Adipose tissue (tissue), 3 donors: ENCODE measurements around the gene SIRT2. TPM values are rescaled to one million over a fixed set of nuclear protein-coding genes. Genes with fewer than 3 reads are reported as not detected.
A peak's percentile ranks its signal among the peaks of the same experiment; 100 is the strongest.
"Not testable (repeated sequence)": the region's sequence is repeated elsewhere in the genome, so short reads cannot be mapped to it uniquely, and the experiment has no call there.

Experiments used
- H3K27ac ChIP-seq: one replicate; pipeline ENCODE4 v1.5.1; 2013; ENCODE audit warnings: low read depth, low read length
- WGBS, 3 donors: extraction: QIAGEN DNeasy Blood & Tissue Kit; methylation state at CpG; one replicate each; pipeline ENCODE4 v1.1.7; 2013; 5-methylcytosine and 5-hydroxymethylcytosine counted together
- polyA plus RNA-seq, 3 donors: library from polyadenylated mRNA; stranded (reverse); fragments of 200-250 nt; gene quantifications; one replicate each; pipeline ENCODE4 v1.2.3, GENCODE V29; 2013
- donor health status: healthy with polysubstance abuse.
- donor health status: Bipolar disorder and iron deficiency.
- donor health status: healthy.

SIRT2 gene
- polyA plus RNA-seq, 3 donors, result 27.9 to 79.1 (median 61.5) TPM

- 68 to 85% (median 83%) methylated on average over 22 to 28 of the region's 28 CpGs for WGBS, 3 donors
- H3K27ac ChIP-seq, result no peak overlapping the region
These were observed 59.4 kb downstream of the SIRT2 start for GRCh38 chr19:38839816-38840582.

GRCh38 chr19:38838986-38839761 is 60.2 kb downstream of the SIRT2 start:
- WGBS, 3 donors, result 72 to 89% (median 87%) methylated on average over 12 of the region's 12 CpGs
- H3K27ac ChIP-seq, result no peak overlapping the region

GRCh38 chr19:38838208-38838985 is 61.0 kb downstream of the SIRT2 start:
- 62 to 86% (median 82%) methylated on average over 17 to 19 of the region's 19 CpGs for WGBS, 3 donors
- H3K27ac ChIP-seq, result no peak overlapping the region

- no peak overlapping the region for H3K27ac ChIP-seq
- 57 to 92% (median 89%) methylated on average over 7 of the region's 7 CpGs for WGBS, 3 donors
These were observed 61.7 kb downstream of the SIRT2 start for GRCh38 chr19:38837656-38838121.

GRCh38 chr19:38836983-38837626 is 62.3 kb downstream of the SIRT2 start:
- 72 to 94% (median 93%) methylated on average over 6 of the region's 6 CpGs for WGBS, 3 donors
- H3K27ac ChIP-seq, result no peak overlapping the region

GRCh38 chr19:38836159-38836982 is 63.0 kb downstream of the SIRT2 start:
- 66 to 78% (median 76%) methylated on average over 8 of the region's 8 CpGs for WGBS, 3 donors
- H3K27ac ChIP-seq, result no peak overlapping the region

GRCh38 chr19:38834590-38834989 is 64.8 kb downstream of the SIRT2 start:
- WGBS, 3 donors, result 92 to 95% (median 92%) methylated on average over 6 of the region's 6 CpGs
- H3K27ac ChIP-seq, result no peak overlapping the region

GRCh38 chr19:38834104-38834490 is 65.3 kb downstream of the SIRT2 start:
- WGBS, 3 donors, result 92 to 94% (median 93%) methylated on average over 4 of the region's 4 CpGs

GRCh38 chr19:38833092-38833425 is 66.4 kb downstream of the SIRT2 start:
- no peak overlapping the region for H3K27ac ChIP-seq
- 85 to 90% (median 89%) methylated on average over 7 of the region's 7 CpGs for WGBS, 3 donors

More at GRCh38 chr19:38834104-38834490, 65.3 kb downstream of the SIRT2 start:
- no peak overlapping the region for H3K27ac ChIP-seq

GRCh38 chr19:38831142-38831605 is 68.2 kb downstream of the SIRT2 start:
- H3K27ac ChIP-seq, result peak overlapping the region; percentile 17
- 2 to 3% (median 3%) methylated on average over 16 of the region's 16 CpGs for WGBS, 3 donors

GRCh38 chr19:38830039-38830733 is 69.2 kb downstream of the SIRT2 start:
- 52 to 72% (median 64%) methylated on average over 4 of the region's 4 CpGs for WGBS, 3 donors
- no peak overlapping the region for H3K27ac ChIP-seq

- H3K27ac ChIP-seq, result not testable (repeated sequence)
- 80 to 93% (median 84%) methylated on average over 7 of the region's 7 CpGs for WGBS, 3 donors
These were observed 70.2 kb downstream of the SIRT2 start for GRCh38 chr19:38829203-38829602.

Other genes with a start within 250 kb of the SIRT2 start
- gene CAPN12, start 155.1 kb downstream of the SIRT2 start, polyA plus RNA-seq, result 1 to 10 TPM; 1.6 to 4.3 (median 3.1) TPM
- under 1 TPM in 1 of 3 donors, not detected in 2; 0.94 TPM for gene LGALS7, start 126.1 kb downstream of the SIRT2 start, polyA plus RNA-seq
- gene LGALS7B, start 110.4 kb downstream of the SIRT2 start, polyA plus RNA-seq, result 1 to 10 TPM; 1.2 to 5.1 (median 3.0) TPM
- 10 to 100 TPM in 1 of 3 donors, 1 to 10 TPM in 2; 7.1 to 21.1 (median 9.2) TPM for gene LGALS4, start 86.7 kb downstream of the SIRT2 start, polyA plus RNA-seq
- gene ECH1, start 67.8 kb downstream of the SIRT2 start, polyA plus RNA-seq, result 100 to 1,000 TPM; 166 to 698 (median 285) TPM
- gene HNRNPL, start 49.6 kb downstream of the SIRT2 start, polyA plus RNA-seq, result 100 to 1,000 TPM in 2 of 3 donors, 10 to 100 TPM in 1; 82.0 to 145 (median 136) TPM
- 10 to 100 TPM in 2 of 3 donors, 1 to 10 TPM in 1; 7.2 to 19.3 (median 13.5) TPM for gene RINL, start 21.3 kb downstream of the SIRT2 start, polyA plus RNA-seq
- 10 to 100 TPM; 17.5 to 38.2 (median 24.7) TPM for gene NFKBIB, start 351 bp upstream of the SIRT2 start, polyA plus RNA-seq
- gene CCER2, start 12.6 kb upstream of the SIRT2 start, polyA plus RNA-seq, result under 1 TPM; 0.18 to 0.56 (median 0.40) TPM
- gene SARS2, start 31.1 kb upstream of the SIRT2 start, polyA plus RNA-seq, result 10 to 100 TPM; 21.2 to 27.0 (median 23.4) TPM
- 10 to 100 TPM; 28.2 to 45.3 (median 35.4) TPM for gene MRPS12, start 31.3 kb upstream of the SIRT2 start, polyA plus RNA-seq
- 10 to 100 TPM in 2 of 3 donors, 1 to 10 TPM in 1; 6.8 to 28.8 (median 25.8) TPM for gene FBXO17, start 76.1 kb upstream of the SIRT2 start, polyA plus RNA-seq
- gene FBXO27, start 132.9 kb upstream of the SIRT2 start, polyA plus RNA-seq, result 10 to 100 TPM in 1 of 3 donors, 1 to 10 TPM in 2; 3.1 to 19.0 (median 4.4) TPM
- under 1 TPM in 1 of 3 donors, not detected in 2; 0.01 TPM for gene ACP7, start 184.8 kb upstream of the SIRT2 start, polyA plus RNA-seq
- 10 to 100 TPM; 13.2 to 23.7 (median 14.2) TPM for gene PAK4, start 226.2 kb upstream of the SIRT2 start, polyA plus RNA-seq